Parathyroid adenoma (tissue), 2 donors: ENCODE data around the gene TSPAN2.

Experiments
- H2AFZ ChIP-seq: fragments of 300-600 bp; sonication (generic); one replicate; pipeline ENCODE4 v1.7.0; 2017; ENCODE audit warnings: antibody characterized with exemption, mild to moderate bottlenecking
- H3K27ac ChIP-seq: fragments of 300-600 bp; sonication (generic); one replicate; pipeline ENCODE4 v1.7.0; 2017
- H3K27me3 ChIP-seq: fragments of 300-600 bp; sonication (generic); one replicate; pipeline ENCODE4 v1.7.0; 2017; ENCODE audit warnings: low read length; ENCODE audit not compliant: control insufficient read depth, insufficient read depth
- H3K36me3 ChIP-seq: fragments of 300-600 bp; sonication (generic); one replicate; pipeline ENCODE4 v1.7.0; 2017; ENCODE audit warnings: low read length; ENCODE audit not compliant: control insufficient read depth, insufficient read depth
- H3K4me1 ChIP-seq: fragments of 300-600 bp; sonication (generic); one replicate; pipeline ENCODE4 v1.7.0; 2017; ENCODE audit warnings: control low read depth
- H3K4me2 ChIP-seq: fragments of 300-600 bp; sonication (generic); one replicate; pipeline ENCODE4 v1.7.0; 2017; ENCODE audit warnings: low read length
- H3K4me3 ChIP-seq: fragments of 300-600 bp; sonication (generic); one replicate; pipeline ENCODE4 v1.7.0; 2017; ENCODE audit warnings: low read depth, low read length
- H3K79me2 ChIP-seq: fragments of 300-600 bp; sonication (generic); one replicate; pipeline ENCODE4 v1.7.0; 2017; ENCODE audit warnings: control low read depth
- H3K9ac ChIP-seq: fragments of 300-600 bp; sonication (generic); one replicate; pipeline ENCODE4 v1.7.0; 2017; ENCODE audit warnings: mild to moderate bottlenecking
- H3K9me3 ChIP-seq: fragments of 300-600 bp; sonication (generic); one replicate; pipeline ENCODE4 v1.7.0; 2017; ENCODE audit warnings: low read length; ENCODE audit not compliant: control insufficient read depth
- CTCF ChIP-seq: fragments of 300-600 bp; sonication (generic); IDR thresholded peaks from one replicate; pipeline ENCODE4 v1.7.0; 2017; ENCODE audit warnings: antibody characterized with exemption, mild to moderate bottlenecking
- donor health status: primary hyperparathyroidism.

TSPAN2 gene

GRCh38 chr1:115069659-115070308 is 19.5 kb downstream of the TSPAN2 start:
- no peaks in the 10 kb centered on the region for H3K79me2 ChIP-seq

GRCh38 chr1:115068826-115069585 is 20.3 kb downstream of the TSPAN2 start:
- Histone ChIP-seq H3K79me2 (no peaks in the 10 kb centered on the region), H3K27me3 (no peaks in the 10 kb centered on the region), H3K9me3 (no peaks in the 10 kb centered on the region), H3K36me3 (no peaks in the 10 kb centered on the region), H3K4me1 (peaks cover 1% of the 10 kb centered on the region), H2AFZ (peak overlapping the region; percentile 46), H3K4me3 (no peak overlapping the region), H3K27ac (no peak overlapping the region), H3K9ac (no peak overlapping the region), H3K4me2 (no peak overlapping the region)
- no peak for TF ChIP-seq CTCF

More at GRCh38 chr1:115069659-115070308, 19.5 kb downstream of the TSPAN2 start:
- Histone ChIP-seq H3K36me3 (no peaks in the 10 kb centered on the region), H3K9me3 (no peaks in the 10 kb centered on the region), H3K4me2 (no peak overlapping the region), H3K9ac (no peak overlapping the region), H3K4me3 (no peak overlapping the region), H3K27ac (no peak overlapping the region), H3K4me1 (peaks cover 5% of the 10 kb centered on the region), H2AFZ (no peak overlapping the region), H3K27me3 (no peaks in the 10 kb centered on the region)
- no peak for TF ChIP-seq CTCF

- Histone ChIP-seq H3K9me3 (no peaks in the 10 kb centered on the region), H3K27me3 (no peaks in the 10 kb centered on the region), H3K9ac (no peak overlapping the region), H3K4me3 (no peak overlapping the region), H3K4me1 (no peaks in the 10 kb centered on the region), H3K4me2 (no peak overlapping the region), H3K36me3 (no peaks in the 10 kb centered on the region), H3K27ac (no peak overlapping the region), H2AFZ (no peak overlapping the region), H3K79me2 (no peaks in the 10 kb centered on the region)
- TF ChIP-seq CTCF = no peak
Observed at GRCh38 chr1:115067161-115067859, 22.0 kb downstream of the TSPAN2 start.

- no peaks in the 10 kb centered on the region for H3K36me3 ChIP-seq
- no peak overlapping the region for H3K27ac ChIP-seq
- no peak overlapping the region for H2AFZ ChIP-seq
- H3K4me3 ChIP-seq = no peak overlapping the region
- H3K27me3 ChIP-seq = no peaks in the 10 kb centered on the region
- no peak overlapping the region for H3K4me2 ChIP-seq
- no peaks in the 10 kb centered on the region for H3K79me2 ChIP-seq
- H3K9ac ChIP-seq = no peak overlapping the region
- no peaks in the 10 kb centered on the region for H3K4me1 ChIP-seq
- TF ChIP-seq CTCF = no peak
- H3K9me3 ChIP-seq = no peaks in the 10 kb centered on the region
Observed at GRCh38 chr1:115065021-115065420, 24.3 kb downstream of the TSPAN2 start.
